ENCODE measurements around the gene ARID1B. TPM values are rescaled to one million over a fixed set of nuclear protein-coding genes. Genes with fewer than 3 reads are reported as not detected.

ARID1B gene
- total and polyA plus RNA-seq, 12 donors = 13.3 to 85.6 (median 50.9) TPM

DNA sequence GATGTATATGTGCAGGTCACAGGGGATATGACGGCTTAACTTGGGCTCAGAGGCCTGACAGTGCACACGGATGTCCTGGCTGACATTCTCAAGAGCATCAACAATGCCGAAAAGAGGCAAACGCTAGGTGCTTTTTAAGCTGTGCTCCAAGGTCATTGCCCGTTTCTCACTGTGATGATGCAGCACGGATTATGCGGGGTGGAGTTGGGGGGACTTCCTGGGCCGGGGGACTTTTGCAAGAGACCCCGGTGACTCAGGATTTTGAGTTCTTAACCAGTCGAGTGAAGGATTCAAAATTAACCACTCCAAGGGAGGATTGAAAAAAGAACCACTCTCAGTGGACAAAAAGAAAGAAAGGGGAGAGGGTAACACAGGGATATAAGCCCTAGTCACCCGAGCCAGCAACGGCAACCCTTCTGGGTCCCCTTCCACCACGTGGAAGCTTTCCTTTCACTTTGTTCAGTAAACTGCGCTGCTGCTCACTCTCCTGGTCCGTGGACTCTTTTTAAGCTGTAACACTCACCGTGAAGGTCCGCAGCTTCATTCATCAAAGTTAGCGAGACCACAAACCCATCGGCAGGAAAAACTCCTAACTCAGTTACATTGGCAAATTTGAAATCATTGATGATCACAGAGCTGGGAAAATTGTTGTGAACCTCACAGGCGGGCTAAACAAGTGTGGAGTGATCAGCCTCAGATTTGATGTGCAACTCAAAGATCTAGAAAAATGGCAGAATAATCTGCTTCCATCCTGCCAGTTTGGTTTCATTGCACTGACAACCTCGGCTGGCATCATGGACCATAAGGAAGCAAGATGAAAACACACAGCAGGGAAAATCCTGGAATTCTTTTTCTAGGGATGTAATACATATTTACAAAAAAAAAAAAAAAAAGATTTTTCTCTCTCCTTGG lies 199.3 kb downstream of the ARID1B start:
- H3K4me1 ChIP-seq (replicated peaks in 1 of 2) = peaks cover 10 to 35% of the 10 kb centered on the region in 2 donors
- H3K27ac ChIP-seq = peak overlapping the region in 3 of 5 donors; percentile 51 to 77 (median 74)
- TF ChIP-seq POLR2A (IDR thresholded peaks at IDR 0.05) = peak in 1 of 2 donors; percentile 37
- TF ChIP-seq, protein P1, sequence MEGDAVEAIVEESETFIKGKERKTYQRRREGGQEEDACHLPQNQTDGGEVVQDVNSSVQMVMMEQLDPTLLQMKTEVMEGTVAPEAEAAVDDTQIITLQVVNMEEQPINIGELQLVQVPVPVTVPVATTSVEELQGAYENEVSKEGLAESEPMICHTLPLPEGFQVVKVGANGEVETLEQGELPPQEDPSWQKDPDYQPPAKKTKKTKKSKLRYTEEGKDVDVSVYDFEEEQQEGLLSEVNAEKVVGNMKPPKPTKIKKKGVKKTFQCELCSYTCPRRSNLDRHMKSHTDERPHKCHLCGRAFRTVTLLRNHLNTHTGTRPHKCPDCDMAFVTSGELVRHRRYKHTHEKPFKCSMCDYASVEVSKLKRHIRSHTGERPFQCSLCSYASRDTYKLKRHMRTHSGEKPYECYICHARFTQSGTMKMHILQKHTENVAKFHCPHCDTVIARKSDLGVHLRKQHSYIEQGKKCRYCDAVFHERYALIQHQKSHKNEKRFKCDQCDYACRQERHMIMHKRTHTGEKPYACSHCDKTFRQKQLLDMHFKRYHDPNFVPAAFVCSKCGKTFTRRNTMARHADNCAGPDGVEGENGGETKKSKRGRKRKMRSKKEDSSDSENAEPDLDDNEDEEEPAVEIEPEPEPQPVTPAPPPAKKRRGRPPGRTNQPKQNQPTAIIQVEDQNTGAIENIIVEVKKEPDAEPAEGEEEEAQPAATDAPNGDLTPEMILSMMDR (IDR thresholded peaks at IDR 0.05) = no peak
- no peaks in the 10 kb centered on the region for H3K27me3 ChIP-seq
- WGBS, 4 donors = 29 to 43% (median 38%) methylated on average over 21 of the region's 21 CpGs
- intact Hi-C loops (cut with DNase I) = no loop called here
- no peaks in the 10 kb centered on the region for H3K9me3 ChIP-seq (replicated peaks in 1 of 3)
- H3K4me3 ChIP-seq = peak overlapping the region in 1 of 4 donors; percentile 48
- no peaks in the 10 kb centered on the region for H3K36me3 ChIP-seq (replicated peaks in 1 of 2)
- DNase-seq = peak in 3 of 7 donors; percentile 38 to 52 (median 46)

DNA sequence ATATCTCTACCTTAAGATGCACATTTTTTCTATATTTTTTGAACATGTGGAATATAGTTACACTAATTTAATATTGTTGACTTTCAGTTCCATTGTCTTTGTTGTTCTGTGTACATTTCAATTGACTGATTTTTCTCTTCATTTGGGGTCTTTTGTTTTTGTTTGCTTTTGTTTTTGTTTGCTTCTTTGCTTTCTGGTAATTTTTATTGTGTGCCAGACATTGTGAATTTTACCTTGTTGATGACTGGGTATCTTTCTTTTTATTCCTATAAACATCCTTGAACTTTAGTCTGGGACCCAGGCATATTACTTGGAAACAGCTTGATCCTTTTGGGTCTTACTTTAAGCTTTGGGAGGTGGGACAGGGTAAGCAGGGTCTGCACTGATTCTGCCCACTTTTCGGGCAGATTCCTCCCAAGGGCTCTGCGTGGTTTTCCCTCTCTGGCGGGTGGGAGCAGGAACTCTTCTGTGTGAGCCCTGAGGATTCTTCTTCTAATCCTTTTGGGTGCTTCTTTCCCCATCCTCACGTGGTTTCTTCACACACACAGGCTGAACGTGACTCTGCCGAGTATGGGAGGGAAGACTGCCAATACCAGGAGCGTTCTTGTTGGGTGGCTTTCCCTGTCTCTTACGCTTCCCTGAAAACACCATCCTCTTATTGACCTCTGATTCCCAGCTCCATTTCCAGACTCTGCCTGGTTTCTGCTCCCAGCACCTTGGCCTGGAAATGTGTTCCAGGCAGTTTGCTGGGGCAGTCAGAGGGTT lies 200.5 kb downstream of the ARID1B start:
- TF ChIP-seq, protein P1 (IDR thresholded peaks at IDR 0.05) = no peak
- no peak for TF ChIP-seq POLR2A (IDR thresholded peaks at IDR 0.05)
- intact Hi-C loops (cut with DNase I) = no loop called here
- DNase-seq = peak in 5 of 7 donors; percentile 47 to 69 (median 57)
- Histone ChIP-seq H3K4me3 (no peak overlapping the region), H3K27me3 (no peaks in the 10 kb centered on the region), H3K27ac (peak overlapping the region in 3 of 5 donors; percentile 41 to 74 (median 48)), H3K36me3 (replicated peaks in 1 of 2) (no peaks in the 10 kb centered on the region), H3K4me1 (replicated peaks in 1 of 2) (peaks cover 14 to 40% of the 10 kb centered on the region in 2 donors), H3K9me3 (replicated peaks in 1 of 3) (no peaks in the 10 kb centered on the region)
- WGBS, 4 donors = 37 to 53% (median 52%) methylated on average over 8 of the region's 8 CpGs

DNA sequence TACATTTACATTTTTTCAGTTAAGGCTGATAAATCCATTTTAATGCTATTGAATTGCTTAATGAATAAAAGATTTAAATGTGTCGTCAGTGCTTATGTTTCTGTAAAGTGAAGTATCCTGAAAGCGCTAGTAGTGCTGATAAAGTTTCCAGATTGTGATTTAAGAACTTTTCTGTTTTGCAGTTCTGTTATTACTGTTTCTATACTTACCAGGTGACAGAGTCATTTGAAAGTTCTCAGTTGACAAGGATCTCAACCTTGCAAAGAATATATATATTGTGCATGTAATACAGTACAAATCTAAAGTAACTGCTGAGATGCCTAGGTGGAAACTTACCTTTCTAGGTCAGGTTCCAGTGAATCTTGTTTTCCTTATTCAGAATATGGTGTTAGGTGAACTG lies 201.8 kb downstream of the ARID1B start:
- Histone ChIP-seq H3K4me3 (no peak overlapping the region), H3K4me1 (replicated peaks in 1 of 2) (peaks cover 14 to 42% of the 10 kb centered on the region in 2 donors), H3K9me3 (replicated peaks in 1 of 3) (no peaks in the 10 kb centered on the region), H3K27ac (no peak overlapping the region), H3K36me3 (replicated peaks in 1 of 2) (no peaks in the 10 kb centered on the region), H3K27me3 (no peaks in the 10 kb centered on the region)
- TF ChIP-seq POLR2A (IDR thresholded peaks at IDR 0.05) = no peak
- TF ChIP-seq, protein P1 (IDR thresholded peaks at IDR 0.05) = no peak
- no peak for DNase-seq
- WGBS, 4 donors = 91 to 97% (median 95%) methylated on average over 2 of the region's 2 CpGs
- intact Hi-C loops (cut with DNase I) = no loop called here

DNA sequence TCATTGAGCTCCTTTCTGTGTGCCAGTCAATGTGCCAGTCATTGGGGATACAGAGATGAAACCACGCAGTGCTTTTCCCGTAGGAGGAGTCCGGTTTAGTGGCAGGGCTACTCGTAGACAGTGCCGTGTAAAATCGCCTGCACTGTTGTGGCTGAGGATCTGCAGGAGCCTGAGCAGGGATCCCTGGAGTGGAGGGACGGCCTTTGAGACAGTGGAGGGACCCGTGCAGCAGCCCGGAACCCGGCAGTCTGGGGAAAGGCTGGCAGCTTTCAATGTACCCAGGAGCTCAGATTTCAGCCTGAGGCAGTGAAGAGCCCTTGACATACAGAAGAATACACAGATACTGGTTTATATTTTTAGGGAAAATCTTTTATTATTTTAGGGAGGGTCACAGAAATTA lies 203.3 kb downstream of the ARID1B start:
- H3K4me3 ChIP-seq = no peak overlapping the region
- H3K27ac ChIP-seq = no peak overlapping the region
- no peak for TF ChIP-seq POLR2A (IDR thresholded peaks at IDR 0.05)
- TF ChIP-seq, protein P1 (IDR thresholded peaks at IDR 0.05) = no peak
- no peaks in the 10 kb centered on the region for H3K36me3 ChIP-seq (replicated peaks in 1 of 2)
- WGBS, 4 donors = 69 to 89% (median 80%) methylated on average over 10 of the region's 10 CpGs
- intact Hi-C loops (cut with DNase I) = no loop called here
- no peak for DNase-seq
- H3K4me1 ChIP-seq (replicated peaks in 1 of 2) = peaks cover 16 to 40% of the 10 kb centered on the region in 2 donors
- no peaks in the 10 kb centered on the region for H3K27me3 ChIP-seq
- H3K9me3 ChIP-seq (replicated peaks in 1 of 3) = no peaks in the 10 kb centered on the region

Data from adrenal gland (tissue), 12 donors.